ENCODE results near the gene PALD1. TPM values are rescaled to one million over a fixed set of nuclear protein-coding genes. Genes with fewer than 3 reads are reported as not detected.

PALD1 gene
- total and polyA plus RNA-seq, 9 of the 15 experiments (the other 6 are each of a cell fraction or from before 2014, with no cell fraction given) = 0.03 to 0.29 (median 0.09) TPM; not detected in 2

GRCh38 chr10:70558871-70559810 lies 80.6 kb downstream of the PALD1 start (continued):
- no peak for TF ChIP-seq IRF9 (tag; IDR thresholded peaks at IDR 0.05)
- TF ChIP-seq ZBTB2 (IDR thresholded peaks at IDR 0.05) = peak; percentile 62; the same call in 1 of the 2 replicates
- no peak for TF ChIP-seq TFAM (CRISPR knock-in tag; conservative IDR thresholded peaks at IDR 0.05)
- TF ChIP-seq E2F1 (CRISPR knock-in tag; IDR thresholded peaks at IDR 0.05) = no peak
- no peak for TF ChIP-seq ID3 (CRISPR knock-in tag; IDR thresholded peaks at IDR 0.05)
- TF ChIP-seq ID3 (tag; IDR thresholded peaks at IDR 0.05) = peak; percentile 84; the same call in 1 of the 2 replicates
- peak; percentile 3; the same call in 1 of the 2 replicates for TF ChIP-seq RAD51 (IDR thresholded peaks at IDR 0.05; ENCODE audit: borderline replicate concordance, low read depth)
- no peak; the same call in 1 of the 2 replicates for TF ChIP-seq LARP7 (IDR thresholded peaks at IDR 0.05)
- TF ChIP-seq MLLT1 (IDR thresholded peaks at IDR 0.05) = peak in 1 of 2 experiments; percentile 87
- TF ChIP-seq TAF1 (IDR thresholded peaks at IDR 0.05; ENCODE audit: control insufficient read depth, extremely low read depth, insufficient read depth, low read length, severe bottlenecking) = peak; percentile 26
- peak; percentile 69; the same call in 1 of the 2 replicates for TF ChIP-seq ETV5 (CRISPR knock-in tag; IDR thresholded peaks at IDR 0.05; ENCODE audit: low read depth)
- no peak for TF ChIP-seq TSHZ1 (CRISPR knock-in tag; IDR thresholded peaks at IDR 0.05)
- TF ChIP-seq CEBPG (CRISPR knock-in tag; IDR thresholded peaks at IDR 0.05) = no peak; the same call in 1 of the 2 replicates
- TF ChIP-seq CEBPG (tag; conservative IDR thresholded peaks at IDR 0.05 in 1 of 2, IDR thresholded peaks at IDR 0.05 in 1 of 2) = peak; percentile 76 to 82
- TF ChIP-seq FOXJ3 (CRISPR knock-in tag; IDR thresholded peaks at IDR 0.05) = no peak
